GM23338 (cell line): ENCODE results near the gene ITPR3. TPM values are rescaled to one million over a fixed set of nuclear protein-coding genes. Genes with fewer than 3 reads are reported as not detected.

Experiments used
- ATAC-seq: fragments of 200-7000 bp; cut with Tn5 transposase; 3 replicates; pipeline ENCODE4 v1.9.1; 2020
- DNase-seq: peaks from one replicate; pipeline ENCODE4 v3.0.0-alpha.2; 2015; ENCODE audit warnings: low spot score
- H2AFZ ChIP-seq: fragments of 200-600 bp; sonication (generic); 2 replicates; pipeline ENCODE4 v1.8.0; 2016; ENCODE audit warnings: antibody characterized with exemption, mild to moderate bottlenecking, moderate library complexity
- H3F3A ChIP-seq: fragments of 200-600 bp; sonication (generic); replicated peaks from 2 replicates; pipeline ENCODE4 v1.8.0; 2017; ENCODE audit warnings: antibody characterized with exemption, mixed run types, low read depth
- H3K27ac ChIP-seq: fragments of 200-600 bp; sonication (generic); 2 replicates; pipeline ENCODE4 v1.6.1; 2016; ENCODE audit warnings: low read depth
- H3K27me3 ChIP-seq: fragments of 200-600 bp; sonication (generic); 2 replicates; pipeline ENCODE4 v1.8.0; 2016; ENCODE audit warnings: mild to moderate bottlenecking, mixed run types, moderate library complexity; ENCODE audit not compliant: insufficient read depth
- H3K36me3 ChIP-seq: fragments of 200-600 bp; sonication (generic); 2 replicates; pipeline ENCODE4 v1.8.0; 2016; ENCODE audit warnings: mild to moderate bottlenecking; ENCODE audit not compliant: insufficient read depth
- H3K4me1 ChIP-seq: fragments of 200-600 bp; sonication (generic); 2 replicates; pipeline ENCODE4 v1.8.0; 2016; ENCODE audit warnings: mild to moderate bottlenecking, moderate library complexity; ENCODE audit not compliant: insufficient read depth
- H3K4me2 ChIP-seq: fragments of 200-600 bp; sonication (generic); 2 replicates; pipeline ENCODE4 v1.7.1; 2017; ENCODE audit warnings: mixed run types
- H3K4me3 ChIP-seq: fragments of 200-600 bp; sonication (generic); 2 replicates; pipeline ENCODE4 v1.6.1; 2016; ENCODE audit warnings: mixed run types
- H3K79me2 ChIP-seq: fragments of 200-600 bp; sonication (generic); replicated peaks from 2 replicates; pipeline ENCODE4 v1.8.0; 2017; ENCODE audit warnings: mild to moderate bottlenecking; ENCODE audit not compliant: insufficient read depth
- H3K9me2 ChIP-seq: fragments of 200-600 bp; sonication (generic); 2 replicates; pipeline ENCODE4 v1.8.0; 2017; ENCODE audit not compliant: insufficient read depth
- H4K20me1 ChIP-seq: fragments of 200-600 bp; sonication (generic); replicated peaks from 2 replicates; pipeline ENCODE4 v1.8.0; 2017; ENCODE audit warnings: mild to moderate bottlenecking; ENCODE audit not compliant: insufficient read depth
- H3K27ac Mint-ChIP-seq: 2 replicates; pipeline ENCODE4 v1.8.0; 2020; ENCODE audit warnings: inconsistent platforms, mild to moderate bottlenecking, moderate library complexity, mixed read lengths
- H3K27me3 Mint-ChIP-seq: 3 replicates; pipeline ENCODE4 v1.8.0; 2022; ENCODE audit warnings: low read depth, mild to moderate bottlenecking, moderate library complexity, mixed read lengths, inconsistent platforms; ENCODE audit not compliant: insufficient read depth, poor library complexity
- H3K36me3 Mint-ChIP-seq: 3 replicates; pipeline ENCODE4 v1.8.0; 2021; ENCODE audit warnings: low read depth, mild to moderate bottlenecking, inconsistent platforms, moderate library complexity, mixed read lengths
- H3K4me1 Mint-ChIP-seq: 3 replicates; pipeline ENCODE4 v1.8.0; 2020; ENCODE audit warnings: mild to moderate bottlenecking, inconsistent platforms, mixed read lengths
- H3K4me3 Mint-ChIP-seq: 3 replicates; pipeline ENCODE4 v1.8.0; 2021; ENCODE audit warnings: moderate library complexity, mild to moderate bottlenecking, inconsistent platforms, mixed read lengths
- H3K9me3 Mint-ChIP-seq: 3 replicates; pipeline ENCODE4 v1.8.0; 2020; ENCODE audit warnings: moderate library complexity, mild to moderate bottlenecking, inconsistent platforms, mixed read lengths
- ETS1 ChIP-seq: IDR thresholded peaks from 2 replicates; pipeline ENCODE4 v1.6.1; 2016; ENCODE audit warnings: antibody characterized with exemption
- JUNB ChIP-seq: IDR thresholded peaks from one replicate; pipeline ENCODE4 v1.6.1; 2016; ENCODE audit warnings: antibody characterized with exemption; ENCODE audit not compliant: unreplicated experiment
- POLR2AphosphoS5 ChIP-seq: IDR thresholded peaks from 2 replicates; pipeline ENCODE4 v1.6.1; 2016; ENCODE audit warnings: antibody characterized with exemption, low read depth
- STAT1 ChIP-seq: IDR thresholded peaks from one replicate; pipeline ENCODE4 v1.6.1; 2016; ENCODE audit warnings: antibody characterized with exemption; ENCODE audit not compliant: unreplicated experiment
- ZNF114 ChIP-seq: fragments of 250-450 bp; sonication (Bioruptor Pico); IDR thresholded peaks from 2 replicates; pipeline ENCODE4 v1.5.0; 2020; ENCODE audit warnings: mild to moderate bottlenecking, moderate library complexity
- ZNF462 ChIP-seq: fragments of 250-450 bp; sonication (Bioruptor Pico); IDR thresholded peaks from 2 replicates; pipeline ENCODE4 v1.5.0; 2020; ENCODE audit warnings: mild to moderate bottlenecking, moderate library complexity
- polyA plus RNA-seq: library from polyadenylated mRNA; unstranded; fragments of >200 nt; fragmentation: Nextera tagmentation; extraction: Ambion mirVana; gene quantifications from 2 replicates; pipeline ENCODE4 v1.2.1, GENCODE V29; 2016
- total RNA-seq: library from RNA; depleted of rRNA; stranded (reverse); fragments of >200 nt; shearing (Covaris generic); gene quantifications from 2 replicates; pipeline ENCODE4 v1.2.3, GENCODE V29; 2014

The ITPR3 gene
- total and polyA plus RNA-seq, 2 experiments from 2014 or later, result 7.3 to 31.9 TPM

- no peak for TF ChIP-seq ZNF462 (CRISPR knock-in tag)
- TF ChIP-seq JUNB, result no peak
- no peak for TF ChIP-seq POLR2AphosphoS5
These were observed 95.9 kb downstream of the ITPR3 start (continued) for GRCh38 chr6:33716890-33717632.

- Histone ChIP-seq H3K27me3 (no peaks in the 10 kb centered on the region), H3K79me2 (no peaks in the 10 kb centered on the region), H3K4me2 (no peak overlapping the region), H3K4me1 (no peaks in the 10 kb centered on the region), H2AFZ (no peak overlapping the region), H4K20me1 (no peaks in the 10 kb centered on the region), H3K36me3 (no peaks in the 10 kb centered on the region), H3K27ac (no peak overlapping the region), H3K4me3 (no peak overlapping the region), H3F3A (no peaks in the 10 kb centered on the region), H3K9me2 (no peaks in the 10 kb centered on the region)
- Mint-ChIP-seq H3K4me1 (peaks cover 8% of the 10 kb centered on the region; the same call in 2 of the 3 replicates), H3K27me3 (peaks cover 3% of the 10 kb centered on the region), H3K9me3 (no peaks in the 10 kb centered on the region), H3K27ac (no peak overlapping the region), H3K4me3 (no peak overlapping the region), H3K36me3 (no peaks in the 10 kb centered on the region)
- DNase-seq (no peak), ATAC-seq (no peak)
- TF ChIP-seq ZNF114 (CRISPR knock-in tag) (no peak), STAT1 (no peak), ETS1 (no peak)
These were observed 96.9 kb downstream of the ITPR3 start for GRCh38 chr6:33717934-33718455.
